GM12878 (cell line): ENCODE results near the gene TBX10. TPM values are rescaled to one million over a fixed set of nuclear protein-coding genes. Genes with fewer than 3 reads are reported as not detected.

Source experiments
- ATAC-seq: fragments of 200-7000 bp; cut with Tn5 transposase; 3 replicates; pipeline ENCODE4 v1.9.1; 2020; ENCODE audit warnings: mild to moderate bottlenecking, moderate library complexity
- BruUV-seq: library from RNA; stranded (reverse); fragments of 400-500 nt; replicated peaks from 2 replicates; lab custom pipeline; 2021; lab: Mats Ljungman, UMichigan
- CTCF ChIA-PET: fragments of 300-600 bp; sonication (Branson Sonifier 250); formaldehyde crosslinking; extraction: SDS; loops from one replicate; lab custom pipeline; 2021; ENCODE audit warnings: inconsistent platforms; lab: Yijun Ruan, JAX
- POLR2A ChIA-PET: fragments of 350-600 bp; formaldehyde crosslinking; extraction: SDS; loops from one replicate; lab custom pipeline; 2021; ENCODE audit warnings: inconsistent platforms; lab: Charles Lee
- RAD21 ChIA-PET: fragments of 300-600 bp; sonication (Branson Sonifier 250); formaldehyde crosslinking; loops from one replicate; lab custom pipeline; 2023; ENCODE audit warnings: antibody characterized with exemption; ENCODE audit not compliant: unreplicated experiment; lab: Charles Lee
- SMC1A ChIA-PET: fragments of 300-600 bp; sonication (Branson Sonifier 250); formaldehyde crosslinking; loops from one replicate; lab custom pipeline; 2023; ENCODE audit not compliant: unreplicated experiment, uncharacterized antibody; lab: Charles Lee
- DNase-seq: peaks from one replicate; pipeline ENCODE4 v3.0.0-alpha.2; 2011; ENCODE audit warnings: low read depth, low spot score
- FAIRE-seq: peaks from 3 replicates; lab custom pipeline; 2011; peaks lifted over from hg19 to GRCh38; lab: Jason Lieb, UNC
- H2AFZ ChIP-seq: 2 replicates; pipeline ENCODE4 v1.6.0; 2011; ENCODE audit warnings: low read depth, low read length, control low read depth; ENCODE audit not compliant: control insufficient read depth
- H3K27ac ChIP-seq: 2 replicates; pipeline ENCODE4 v1.5.1; 2011; ENCODE audit warnings: control low read depth; ENCODE audit not compliant: control insufficient read depth, insufficient read depth
- H3K27me3 ChIP-seq, 2 experiments: replicated peaks in 1 of 2; 2 replicates each; pipeline versions ENCODE4 v1.6.0 to v1.6.1; 2011; ENCODE audit warnings: low read length in 1 of 2; ENCODE audit not compliant: control insufficient read depth in 2 of 2, insufficient read depth in 2 of 2
- H3K36me3 ChIP-seq, 2 experiments: 2 replicates each; pipeline ENCODE4 v1.5.1; 2011; ENCODE audit warnings: low read length in 1 of 2; ENCODE audit not compliant: control insufficient read depth in 2 of 2, insufficient read depth in 2 of 2
- H3K4me1 ChIP-seq: 2 replicates; pipeline ENCODE4 v1.6.1; 2011; ENCODE audit warnings: mild to moderate bottlenecking, low read length, moderate library complexity, mixed read lengths; ENCODE audit not compliant: control insufficient read depth, insufficient read depth
- H3K4me2 ChIP-seq: 2 replicates; pipeline ENCODE4 v1.6.0; 2011; ENCODE audit warnings: control low read depth; ENCODE audit not compliant: control insufficient read depth, insufficient read depth
- H3K4me3 ChIP-seq: fragments of 200-600 bp; sonication (generic); 2 replicates; pipeline ENCODE4 v1.5.1; 2016
- H3K79me2 ChIP-seq: 2 replicates; pipeline ENCODE4 v1.6.0; 2011; ENCODE audit warnings: low read length; ENCODE audit not compliant: control insufficient read depth, insufficient read depth
- H3K9ac ChIP-seq: 2 replicates; pipeline ENCODE4 v1.8.0; 2011; ENCODE audit warnings: low read length, control low read depth, mixed read lengths; ENCODE audit not compliant: control insufficient read depth, insufficient read depth
- H3K9me3 ChIP-seq: replicated peaks from 3 replicates; pipeline ENCODE4 v1.5.1; 2011; ENCODE audit warnings: mild to moderate bottlenecking, low read length; ENCODE audit not compliant: control insufficient read depth, insufficient read depth
- H4K20me1 ChIP-seq: 2 replicates; pipeline ENCODE4 v1.6.0; 2011; ENCODE audit not compliant: control insufficient read depth, insufficient read depth
- ASH2L ChIP-seq: fragments of 300-600, 200-600 bp; sonication (generic); IDR thresholded peaks from 2 replicates; pipeline ENCODE4 v1.6.1; 2017; ENCODE audit warnings: low read depth, mild to moderate bottlenecking, borderline replicate concordance
- CREM ChIP-seq: IDR thresholded peaks from 2 replicates; pipeline ENCODE4 v1.6.1; 2014; ENCODE audit warnings: antibody characterized with exemption, low read depth
- CTCF ChIP-seq, 3 experiments: IDR thresholded peaks in 2 of 3; conservative IDR thresholded peaks in 1 of 3; 2 replicates each; pipeline ENCODE4 v1.5.1; 2011; ENCODE audit warnings: low read depth in 3 of 3, low read length in 3 of 3, mild to moderate bottlenecking in 3 of 3, control low read depth in 2 of 3, moderate library complexity in 2 of 3, inconsistent platforms in 1 of 3, mixed read lengths in 1 of 3; ENCODE audit not compliant: control insufficient read depth in 2 of 3, insufficient read depth in 1 of 3; ENCODE audit errors: extremely low read depth in 1 of 3
- ESRRA ChIP-seq: IDR thresholded peaks from 2 replicates; pipeline ENCODE4 v1.6.1; 2012; ENCODE audit warnings: mild to moderate bottlenecking, low read length, improper control_type of control experiment
- IRF4 ChIP-seq: IDR thresholded peaks from 2 replicates; pipeline ENCODE4 v1.6.1; 2011; ENCODE audit warnings: low read depth, low read length
- POLR2A ChIP-seq: IDR thresholded peaks from 2 replicates; pipeline ENCODE4 v1.6.1; 2011; ENCODE audit warnings: low read depth, mild to moderate bottlenecking, low read length
- RAD21 ChIP-seq: IDR thresholded peaks from 2 replicates; pipeline ENCODE4 v1.6.1; 2011; ENCODE audit warnings: mild to moderate bottlenecking, low read depth, low read length, moderate library complexity; ENCODE audit not compliant: insufficient read depth
- RAD51 ChIP-seq: fragments of 450-650 bp; IDR thresholded peaks from 2 replicates; pipeline ENCODE4 v1.6.1; 2016; ENCODE audit warnings: moderate library complexity, mild to moderate bottlenecking, inconsistent platforms
- SMC3 ChIP-seq: IDR thresholded peaks from 2 replicates; pipeline ENCODE4 v1.6.1; 2011; ENCODE audit warnings: low read length, improper control_type of control experiment, borderline replicate concordance
- TAF1 ChIP-seq: IDR thresholded peaks from 2 replicates; pipeline ENCODE4 v1.6.1; 2011; ENCODE audit warnings: mild to moderate bottlenecking, low read depth, low read length, borderline replicate concordance
- YBX1 ChIP-seq: fragments of 450-650 bp; IDR thresholded peaks from 2 replicates; pipeline ENCODE4 v1.6.1; 2016; ENCODE audit warnings: antibody characterized with exemption
- ZNF274 ChIP-seq: IDR thresholded peaks from one replicate; pipeline ENCODE4 v1.8.0; 2011; ENCODE audit not compliant: insufficient read length, insufficient read depth
- WGBS: methylation state at CpG from one replicate; pipeline ENCODE4 v1.1.6; 2016; ENCODE audit warnings: low lambda C conversion rate; ENCODE audit not compliant: insufficient replicate concordance, insufficient coverage; ENCODE audit errors: missing lambda C conversion rate; 5-methylcytosine and 5-hydroxymethylcytosine counted together
- in situ Hi-C: fragments of 300-500 bp; cut with MboI; formaldehyde crosslinking; loops from 9 replicates; pipeline ENCODE4 v1.14.3; 2018; ENCODE audit warnings: mixed read lengths
- intact Hi-C: fragments of 100-400 bp; cut with micrococcal nuclease; formaldehyde crosslinking; loops from one replicate; pipeline ENCODE4 v1.14.2; 2022; ENCODE audit not compliant: unreplicated experiment
- polyA plus RNA-seq, 11 experiments: library from polyadenylated mRNA; depleted of rRNA in 4 of 11; unstranded in 6 of 11; stranded (reverse) in 5 of 11; fragments of >200 nt; fragmentation: Nextera tagmentation in 4 of 11; fragmentation: Illumina TruSeq in 1 of 11; extraction: Ambion mirVana in 4 of 11; extraction: Trizol in 1 of 11; gene quantifications; 1 replicate in 1 of 11; 2 replicates in 10 of 11; pipeline versions ENCODE4 v1.2.1 to v1.2.3, GENCODE V29; 2011 to 2016; ENCODE audit warnings: inconsistent platforms in 2 of 11, missing spikeins in 2 of 11, low read depth in 1 of 11
- total RNA-seq, 4 experiments: library from RNA; depleted of rRNA in 3 of 4; stranded (reverse); fragments of >200 nt in 3 of 4; fragmentation: Illumina TruSeq in 1 of 4; extraction: Trizol in 1 of 4; gene quantifications; 2 replicates each; pipeline versions ENCODE4 v1.2.1 to v1.2.3, GENCODE V29; 2013 to 2021

TBX10 gene
- total and polyA plus RNA-seq, 10 of the 15 experiments (the other 5 are each of a cell fraction or from before 2014, with no cell fraction given): 0.10 to 0.44 (median 0.20) TPM; not detected in 4

GRCh38 chr11:67614730-67615714 is 24.5 kb downstream of the TBX10 start:
- H3K4me1 ChIP-seq: peaks cover 22% of the 10 kb centered on the region
- WGBS: 89% methylated on average over 18 of the region's 18 CpGs
- peaks cover 5 to 20% of the 10 kb centered on the region in 2 experiments; a peak in 3 of 4 replicates for H3K36me3 ChIP-seq
- CTCF ChIA-PET: interaction anchor here (0.6 to 6.0 kb wide), 17 partner anchors 9 to 224 kb away, joined by 3 to 71 read pairs (median 5); partner anchors contain the start of genes ACY3, GSTP1 and NUDT8
- FAIRE-seq (no peak), ATAC-seq (peak; percentile 56), DNase-seq (no peak)
- H2AFZ ChIP-seq: peak overlapping the region; percentile 89; the same call in 1 of the 2 replicates
- SMC1A ChIA-PET: interaction anchor here (0.6 to 3.4 kb wide), 8 partner anchors 9 to 147 kb away, joined by 3 to 15 read pairs (median 6); partner anchors contain the start of genes GSTP1 and NUDT8
- H4K20me1 ChIP-seq: no peaks in the 10 kb centered on the region
- peak overlapping the region; percentile 46; the same call in 1 of the 2 replicates for H3K4me3 ChIP-seq
- H3K9me3 ChIP-seq: no peaks in the 10 kb centered on the region
- H3K27me3 ChIP-seq: no peaks in the 10 kb centered on the region
- H3K4me2 ChIP-seq: peak overlapping the region; percentile 69
- BruUV-seq: no TSS peak
- H3K79me2 ChIP-seq: no peaks in the 10 kb centered on the region
- peak overlapping the region; percentile 97 for H3K27ac ChIP-seq
- intact Hi-C loops: loop anchor here (1.0 to 5.0 kb wide), 2 partner anchors 32 to 43 kb away; partner anchors contain the start of gene GSTP1
- in situ Hi-C loops: no loop called here
- POLR2A ChIA-PET: interaction anchor here (0.7 to 3.5 kb wide), 9 partner anchors 13 to 270 kb away, joined by 3 to 25 read pairs (median 5); partner anchors contain the start of genes GSTP1, NUDT8 and POLD4
- TF ChIP-seq ASH2L (no peak), ZNF274 (no peak), CREM (no peak), SMC3 (peak; percentile 34; the same call in 1 of the 2 replicates), YBX1 (no peak), IRF4 (no peak), TAF1 (no peak), POLR2A (peak; percentile 35; the same call in 1 of the 2 replicates), ESRRA (no peak), CTCF (IDR thresholded peaks at IDR 0.05 in 2 of 3, conservative IDR thresholded peaks at IDR 0.05 in 1 of 3; ENCODE audit: control insufficient read depth in 2 of 3, extremely low read depth in 1 of 3, insufficient read depth in 1 of 3, low read depth in 3 of 3, low read length in 3 of 3) (peak; percentile 51 to 77 (median 64)), RAD51 (no peak), RAD21 (peak; percentile 27; the same call in 1 of the 2 replicates)
- RAD21 ChIA-PET: interaction anchor here (0.6 to 2.9 kb wide), 12 partner anchors 11 to 154 kb away, joined by 3 to 26 read pairs (median 5); partner anchors contain the start of genes GSTP1 and NUDT8
- H3K9ac ChIP-seq: peak overlapping the region; percentile 76
